Activated CD8-positive, alpha-beta T cell treated with anti-CD3 and anti-CD28 coated beads, Interleukin-2, amount 10 ng/mL, durations not matched to agents 7 days and 5 days (primary cell): ENCODE data around the gene BABAM2. TPM values are rescaled to one million over a fixed set of nuclear protein-coding genes. Genes with fewer than 3 reads are reported as not detected.
"Not testable (repeated sequence)": the region's sequence is repeated elsewhere in the genome, so short reads cannot be mapped to it uniquely, and the experiment has no call there.

Source experiments
- ATAC-seq: fragments of 150-1000 bp; cut with Tn5 transposase; one replicate; pipeline ENCODE4 v1.10.0; 2021; ENCODE audit warnings: moderate library complexity
- CTCF ChIA-PET: fragments of 350-600 bp; sonication (Branson Sonifier 250); formaldehyde crosslinking; loops from one replicate; lab custom pipeline; 2021; ENCODE audit warnings: antibody characterized with exemption; lab: Charles Lee
- POLR2A ChIA-PET: fragments of 350-600 bp; sonication (Branson Sonifier 250); formaldehyde crosslinking; loops from one replicate; lab custom pipeline; 2021; ENCODE audit warnings: antibody characterized with exemption; lab: Charles Lee
- DNase-seq: peaks from one replicate; pipeline ENCODE4 v3.0.0-alpha.2; 2020
- H3K27ac Mint-ChIP-seq: one replicate; pipeline ENCODE4 v1.8.0; 2021; ENCODE audit warnings: mild to moderate bottlenecking, mixed read lengths
- H3K27me3 Mint-ChIP-seq: one replicate; pipeline ENCODE4 v1.8.0; 2021; ENCODE audit warnings: low read depth, mixed read lengths
- H3K36me3 Mint-ChIP-seq: one replicate; pipeline ENCODE4 v1.8.0; 2021; ENCODE audit warnings: low read depth, mixed read lengths
- H3K4me1 Mint-ChIP-seq: one replicate; pipeline ENCODE4 v1.8.0; 2021; ENCODE audit warnings: low read depth, mixed read lengths
- H3K4me3 Mint-ChIP-seq: one replicate; pipeline ENCODE4 v1.8.0; 2021; ENCODE audit warnings: mild to moderate bottlenecking, mixed read lengths
- H3K9me3 Mint-ChIP-seq: one replicate; pipeline ENCODE4 v1.8.0; 2022; ENCODE audit warnings: mixed read lengths; ENCODE audit not compliant: insufficient read depth
- total RNA-seq, 2 experiments: library from RNA; stranded (reverse); gene quantifications; one replicate each; pipeline ENCODE4 v1.2.3, GENCODE V29; 2021

BABAM2 gene
- total RNA-seq, 2 experiments from 2014 or later = 47.0 to 49.0 TPM

DNA sequence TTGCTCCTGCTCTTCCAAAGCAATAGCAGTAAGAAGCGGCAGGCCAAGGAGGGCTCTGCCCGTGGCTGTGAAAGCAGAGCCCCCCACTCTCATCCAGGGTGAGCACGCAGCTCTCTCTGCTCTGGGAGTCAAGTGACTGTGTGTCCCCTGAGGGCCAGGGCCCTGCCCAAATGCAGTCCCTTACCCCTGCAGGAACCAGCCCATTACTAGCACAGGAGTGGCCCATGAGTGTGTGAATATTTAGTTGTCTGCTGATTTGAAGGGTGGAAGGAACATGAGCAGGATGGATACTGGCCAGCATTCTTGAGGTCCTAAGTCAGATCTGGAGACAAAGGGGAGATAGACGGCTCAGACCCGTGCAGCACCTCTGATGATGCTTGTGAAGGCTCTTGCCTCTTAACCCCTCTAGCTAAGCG lies 432.5 kb downstream of the BABAM2 start:
- Mint-ChIP-seq H3K4me1 (peaks cover 21% of the 10 kb centered on the region), H3K9me3 (no peaks in the 10 kb centered on the region), H3K36me3 (peaks cover 3% of the 10 kb centered on the region), H3K27ac (no peak overlapping the region), H3K27me3 (no peaks in the 10 kb centered on the region), H3K4me3 (no peak overlapping the region)
- ATAC-seq (no peak), DNase-seq (no peak)
- ChIA-PET POLR2A (no interaction called here), CTCF (no interaction called here)

DNA sequence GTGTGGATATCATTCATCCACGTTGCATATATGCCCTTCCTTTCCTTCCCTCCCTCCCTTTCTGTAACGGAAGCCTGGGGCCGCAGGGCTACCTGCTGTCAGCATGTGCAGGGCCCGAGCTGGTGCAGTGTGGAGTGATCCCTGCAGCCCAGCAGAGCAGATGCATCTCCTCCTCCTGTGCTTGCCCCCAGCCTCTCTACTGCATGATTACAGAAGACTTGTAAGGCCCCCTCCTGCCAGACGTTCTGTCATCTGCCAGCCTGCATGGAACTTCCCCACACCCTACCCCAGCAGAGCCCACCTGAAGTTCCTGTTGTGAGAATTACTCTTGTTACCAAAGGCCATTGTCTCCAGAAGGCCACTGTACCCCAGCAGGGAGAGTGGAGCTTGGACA lies 434.6 kb downstream of the BABAM2 start:
- Mint-ChIP-seq H3K36me3 (peaks cover 12% of the 10 kb centered on the region), H3K4me1 (peaks cover 25% of the 10 kb centered on the region), H3K4me3 (no peak overlapping the region), H3K9me3 (no peaks in the 10 kb centered on the region), H3K27ac (no peak overlapping the region), H3K27me3 (no peaks in the 10 kb centered on the region)
- ATAC-seq = no peak
- DNase-seq = no peak
- ChIA-PET POLR2A (interaction anchor here (0.9 kb wide), 1 partner anchor 16 kb away, joined by 3 read pairs; no protein-coding TSS in a partner anchor), CTCF (no interaction called here)

DNA sequence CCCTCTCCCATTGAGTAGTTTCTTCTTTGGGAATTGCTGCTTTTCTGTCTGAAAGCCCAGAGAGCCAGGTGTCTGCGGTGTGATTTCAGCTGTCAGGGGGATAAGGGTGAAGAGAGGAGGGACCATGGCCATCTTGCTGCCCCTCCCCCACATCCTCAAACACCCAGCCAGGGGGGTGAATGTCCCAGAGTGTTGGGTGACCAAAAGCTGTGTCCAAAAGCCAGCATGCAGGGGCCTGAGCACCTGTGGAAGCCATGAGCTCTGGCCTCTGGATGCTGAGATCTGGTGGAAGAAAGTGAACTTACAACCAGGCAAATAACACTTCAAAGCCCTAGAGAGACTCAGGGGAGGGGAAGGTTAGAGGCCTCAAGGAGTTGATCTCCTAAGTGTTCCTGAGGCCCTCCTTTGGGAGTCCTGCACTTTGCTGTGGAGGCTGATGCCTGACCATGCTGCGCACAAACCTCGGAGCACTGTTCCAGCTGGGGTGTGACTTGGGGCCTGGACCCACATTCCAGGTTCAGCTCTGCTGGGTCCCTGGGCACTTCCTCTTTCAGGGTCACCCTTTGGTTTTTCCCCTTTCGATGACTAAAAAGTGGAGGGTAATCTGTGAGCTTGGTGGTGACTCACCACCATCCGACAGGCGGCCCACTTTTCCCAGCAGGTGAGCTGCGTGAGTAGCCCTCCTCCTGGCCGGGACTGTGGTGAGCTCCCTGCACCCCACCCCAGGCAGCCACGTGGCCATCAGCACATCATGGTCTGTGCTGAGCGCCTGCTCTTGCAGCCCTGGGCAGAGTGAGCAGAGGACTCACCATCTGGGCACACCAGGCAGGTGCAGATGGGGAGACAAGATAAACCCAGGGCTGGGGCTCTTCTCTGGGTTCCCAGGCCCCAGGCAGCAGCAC lies 435.3 kb downstream of the BABAM2 start:
- Mint-ChIP-seq H3K9me3 (no peaks in the 10 kb centered on the region), H3K27me3 (no peaks in the 10 kb centered on the region), H3K4me1 (peaks cover 25% of the 10 kb centered on the region), H3K36me3 (peaks cover 14% of the 10 kb centered on the region), H3K4me3 (no peak overlapping the region), H3K27ac (peak overlapping the region; percentile 15)
- CTCF ChIA-PET = no interaction called here
- ATAC-seq (no peak), DNase-seq (no peak)
- POLR2A ChIA-PET = interaction anchor here (0.9 kb wide), 1 partner anchor 17 kb away, joined by 3 read pairs; no protein-coding TSS in a partner anchor

DNA sequence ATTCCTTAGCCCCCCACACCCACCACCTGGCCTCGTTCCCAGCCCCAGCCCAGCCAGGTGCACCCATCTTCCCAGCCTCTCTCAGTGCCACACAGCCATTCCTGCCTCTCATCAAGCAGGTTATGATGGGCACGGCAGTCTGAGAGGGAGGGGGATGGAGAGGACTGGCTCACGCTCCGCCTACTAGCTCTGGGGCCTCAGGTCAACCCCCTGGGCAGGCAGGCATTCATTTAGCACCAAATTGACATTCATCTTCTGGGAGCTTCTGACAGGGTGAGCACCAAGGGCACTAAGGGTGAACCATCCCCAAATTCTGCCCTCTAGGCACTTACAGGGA lies 435.9 kb downstream of the BABAM2 start:
- no peak for DNase-seq
- ChIA-PET CTCF (no interaction called here), POLR2A (no interaction called here)
- Mint-ChIP-seq H3K4me3 (no peak overlapping the region), H3K27ac (peak overlapping the region; percentile 15), H3K9me3 (no peaks in the 10 kb centered on the region), H3K27me3 (no peaks in the 10 kb centered on the region), H3K4me1 (peaks cover 25% of the 10 kb centered on the region), H3K36me3 (peaks cover 14% of the 10 kb centered on the region)
- no peak for ATAC-seq

DNA sequence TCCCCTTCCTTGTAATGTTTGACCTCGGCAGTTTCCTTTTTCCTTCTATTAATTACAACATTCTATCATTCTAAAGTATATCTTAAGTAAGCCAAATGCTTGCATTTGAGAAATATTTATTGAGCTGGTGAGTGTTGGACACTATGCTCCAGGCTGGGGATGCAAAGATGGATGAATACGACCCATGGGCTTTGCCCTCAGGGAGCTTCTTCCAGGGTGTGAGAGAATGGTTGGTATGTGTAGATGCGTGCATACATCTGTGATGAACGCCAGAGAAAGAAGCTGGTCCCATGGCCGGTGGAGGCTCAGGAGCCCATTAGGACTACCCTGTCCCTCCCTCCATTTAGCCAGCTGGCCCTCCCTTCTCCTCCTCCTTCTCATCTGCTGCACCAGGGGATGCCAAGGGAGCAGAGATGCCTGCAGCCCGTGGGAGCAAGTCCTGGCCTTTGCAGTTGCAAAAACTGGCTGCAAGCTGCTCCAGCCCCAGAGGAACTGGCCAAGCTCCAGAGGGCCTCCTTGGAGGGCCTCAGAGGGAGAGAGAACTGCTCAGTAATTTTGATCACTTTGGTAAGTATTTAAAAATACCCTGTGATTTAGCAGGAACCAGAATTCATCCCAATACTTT lies 436.5 kb downstream of the BABAM2 start:
- H3K4me1 Mint-ChIP-seq = peaks cover 25% of the 10 kb centered on the region
- peaks cover 14% of the 10 kb centered on the region for H3K36me3 Mint-ChIP-seq
- CTCF ChIA-PET = no interaction called here

DNA sequence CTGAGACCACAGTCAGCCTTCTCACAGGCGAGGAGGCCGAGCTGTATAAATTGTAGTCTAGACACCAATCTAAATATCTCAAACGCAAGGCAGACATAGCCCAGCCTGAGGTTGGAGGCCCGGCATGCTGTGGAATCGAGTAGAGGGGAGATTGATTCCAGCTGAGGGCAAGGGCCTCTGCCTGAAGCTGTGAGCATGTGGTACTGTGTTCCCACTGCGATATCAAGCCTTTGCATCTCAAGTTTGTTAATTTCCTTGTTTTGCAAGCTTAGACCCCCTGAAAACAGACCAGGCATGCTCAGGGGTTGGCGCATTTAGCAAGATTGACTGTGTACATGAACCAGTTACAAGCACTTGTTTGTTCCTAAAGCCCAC lies 437.0 kb downstream of the BABAM2 start:
- Mint-ChIP-seq H3K4me1 (peaks cover 25% of the 10 kb centered on the region), H3K9me3 (no peaks in the 10 kb centered on the region), H3K4me3 (no peak overlapping the region), H3K27ac (no peak overlapping the region), H3K36me3 (peaks cover 14% of the 10 kb centered on the region), H3K27me3 (no peaks in the 10 kb centered on the region)
- no peak for DNase-seq
- CTCF ChIA-PET = no interaction called here
- POLR2A ChIA-PET = interaction anchor here (0.5 to 0.6 kb wide), 2 partner anchors 65 to 1609 kb away, joined by 3 read pairs; no protein-coding TSS in a partner anchor
- no peak for ATAC-seq

More for the DNA sequence above, 436.5 kb downstream of the BABAM2 start:
- DNase-seq (no peak), ATAC-seq (no peak)
- Mint-ChIP-seq H3K4me3 (no peak overlapping the region), H3K9me3 (no peaks in the 10 kb centered on the region), H3K27ac (no peak overlapping the region), H3K27me3 (no peaks in the 10 kb centered on the region)
- POLR2A ChIA-PET = interaction anchor here (0.5 to 0.6 kb wide), 2 partner anchors 66 to 1609 kb away, joined by 3 read pairs; no protein-coding TSS in a partner anchor

DNA sequence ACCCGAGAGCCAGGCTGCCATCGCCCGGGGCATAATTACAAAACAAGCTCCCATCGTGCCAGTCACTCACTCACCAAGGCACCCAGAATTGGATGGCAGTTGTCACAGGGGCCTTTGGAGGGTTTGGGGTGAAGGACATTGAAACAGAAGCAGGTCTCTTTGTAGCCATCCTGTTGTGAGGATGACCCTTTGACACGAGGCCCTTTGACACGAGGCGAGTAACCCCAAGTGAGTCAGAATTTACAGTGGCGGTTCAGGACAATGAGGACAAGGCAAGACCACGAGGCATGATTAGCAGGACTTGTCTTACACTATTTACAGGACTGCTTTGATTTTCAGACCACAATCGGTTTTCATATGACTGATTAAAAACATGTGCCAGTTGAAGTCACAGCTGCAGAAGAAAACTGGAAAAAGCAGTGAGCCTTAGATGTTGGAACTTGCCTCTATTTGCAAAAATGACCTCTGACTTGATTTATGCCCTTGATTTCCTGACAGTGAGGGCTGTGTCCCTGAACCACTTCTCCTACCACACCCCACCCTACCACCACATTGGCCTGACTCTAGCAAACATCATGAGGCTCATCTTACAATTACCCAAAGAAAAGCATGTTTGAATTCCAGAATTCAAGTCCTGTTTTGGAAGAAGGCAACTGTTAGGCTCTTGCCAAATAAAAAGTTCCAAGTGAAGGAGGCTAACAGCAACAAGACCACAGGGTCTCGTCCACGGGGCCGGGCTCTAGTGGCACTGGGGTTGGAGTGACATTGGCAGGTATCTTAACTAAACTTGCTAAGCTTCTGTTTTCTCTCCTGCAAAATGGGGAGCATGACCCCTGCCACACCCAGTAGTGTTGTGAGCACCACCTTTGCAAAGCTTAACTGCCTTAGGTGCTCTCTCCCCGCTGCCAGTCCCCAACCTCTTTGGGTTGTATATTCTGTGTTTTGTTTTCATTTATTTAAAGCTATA lies 437.7 kb downstream of the BABAM2 start:
- peaks cover 25% of the 10 kb centered on the region for H3K4me1 Mint-ChIP-seq
- ChIA-PET POLR2A (interaction anchor here (0.6 kb wide), 1 partner anchor 1608 kb away, joined by 3 read pairs; no protein-coding TSS in a partner anchor), CTCF (no interaction called here)
- H3K9me3 Mint-ChIP-seq = no peaks in the 10 kb centered on the region
- no peak overlapping the region for H3K4me3 Mint-ChIP-seq
- no peak for DNase-seq
- no peak for ATAC-seq
- H3K36me3 Mint-ChIP-seq = peaks cover 14% of the 10 kb centered on the region
- H3K27ac Mint-ChIP-seq = no peak overlapping the region
- no peaks in the 10 kb centered on the region for H3K27me3 Mint-ChIP-seq

DNA sequence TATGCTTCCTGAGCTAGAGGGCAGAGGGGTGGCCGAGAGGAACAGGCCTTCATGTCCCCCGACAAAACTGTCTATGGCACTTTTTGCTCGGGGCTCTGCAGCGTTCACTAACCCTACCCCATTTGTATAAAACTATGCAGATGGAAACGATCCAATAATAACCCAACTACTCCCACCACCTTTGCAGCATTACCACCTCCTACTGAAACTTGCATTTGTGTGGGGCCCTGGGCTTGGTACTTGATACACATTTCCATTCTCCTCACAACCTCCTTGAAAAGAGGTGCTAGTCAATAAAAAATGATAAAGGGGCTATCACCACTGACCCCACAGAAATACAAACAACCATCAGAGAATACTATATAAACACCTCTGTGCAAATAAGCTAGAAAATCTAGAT lies 438.7 kb downstream of the BABAM2 start:
- Mint-ChIP-seq H3K27ac (no peak overlapping the region), H3K4me1 (peaks cover 25% of the 10 kb centered on the region), H3K36me3 (peaks cover 14% of the 10 kb centered on the region), H3K9me3 (no peaks in the 10 kb centered on the region), H3K27me3 (no peaks in the 10 kb centered on the region), H3K4me3 (no peak overlapping the region)
- ChIA-PET CTCF (no interaction called here), POLR2A (no interaction called here)
- DNase-seq (no peak), ATAC-seq (no peak)

DNA sequence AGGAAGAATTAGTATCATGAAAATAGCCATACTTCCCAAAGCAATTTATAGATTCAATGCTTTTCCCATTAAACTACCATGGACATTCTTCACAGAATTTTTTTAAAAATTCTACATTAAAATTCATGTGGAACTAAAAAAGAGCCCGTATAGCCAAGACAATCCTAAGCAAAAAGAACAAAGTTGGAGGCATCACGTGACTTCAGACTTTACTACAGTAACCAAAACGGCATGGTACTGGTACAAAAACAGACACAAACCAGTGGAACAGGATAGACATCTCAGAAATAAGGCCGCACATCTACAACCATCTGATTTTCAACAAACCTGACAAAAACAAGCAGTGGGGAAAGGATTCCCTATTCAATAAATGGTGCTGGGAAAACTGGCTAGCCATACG lies 440.2 kb downstream of the BABAM2 start:
- H3K4me1 Mint-ChIP-seq = peaks cover 19% of the 10 kb centered on the region
- POLR2A ChIA-PET, CTCF ChIA-PET, H3K9me3 Mint-ChIP-seq, H3K4me3 Mint-ChIP-seq, ATAC-seq, DNase-seq, H3K27ac Mint-ChIP-seq, H3K27me3 Mint-ChIP-seq: not testable (repeated sequence)
- peaks cover 14% of the 10 kb centered on the region for H3K36me3 Mint-ChIP-seq

DNA sequence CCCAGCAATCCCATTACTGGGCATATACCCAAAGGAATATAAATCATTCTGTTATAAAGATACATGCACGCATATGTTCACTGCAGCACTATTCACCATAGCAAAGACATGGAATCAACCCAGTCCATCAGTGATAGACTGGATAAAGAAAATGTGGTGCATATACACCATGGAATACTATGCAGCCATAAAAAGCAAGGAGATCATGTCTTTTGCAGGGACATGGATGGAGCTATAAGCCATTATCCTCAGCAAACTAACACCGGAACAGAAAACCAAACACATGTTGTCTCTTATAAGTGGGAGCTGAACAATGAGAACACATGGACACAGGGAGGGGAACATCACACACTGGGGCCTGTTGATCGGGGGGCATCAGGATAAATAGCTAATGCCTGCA lies 441.3 kb downstream of the BABAM2 start:
- DNase-seq, CTCF ChIA-PET: not testable (repeated sequence)

DNA sequence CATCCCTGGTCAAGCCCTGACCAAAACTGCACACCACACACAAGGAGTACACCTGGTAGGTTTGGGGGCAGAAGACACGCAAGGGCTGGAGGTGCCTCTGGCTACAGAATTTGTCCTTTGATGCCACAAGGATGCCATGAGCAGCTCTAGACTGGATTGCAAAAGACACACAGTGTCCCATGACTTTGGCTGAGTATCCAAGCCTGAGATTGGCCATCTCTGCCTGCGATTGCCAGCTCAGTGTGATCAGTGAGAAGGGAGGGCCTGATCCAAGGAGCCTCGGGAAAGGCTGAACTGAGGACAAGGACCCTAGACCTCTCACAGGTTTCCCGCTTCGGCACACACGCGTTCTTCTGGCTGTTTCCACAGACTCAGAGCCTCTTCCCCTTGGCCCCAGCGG lies 442.2 kb downstream of the BABAM2 start:
- Mint-ChIP-seq H3K9me3 (no peaks in the 10 kb centered on the region), H3K27me3 (no peaks in the 10 kb centered on the region), H3K4me3 (no peak overlapping the region), H3K27ac (no peak overlapping the region), H3K4me1 (peaks cover 7% of the 10 kb centered on the region), H3K36me3 (peaks cover 12% of the 10 kb centered on the region)
- CTCF ChIA-PET = no interaction called here
- DNase-seq (no peak), ATAC-seq (no peak)
- POLR2A ChIA-PET = no interaction called here

More for the DNA sequence above, 441.3 kb downstream of the BABAM2 start:
- H3K36me3 Mint-ChIP-seq = peaks cover 14% of the 10 kb centered on the region
- H3K27ac Mint-ChIP-seq, H3K9me3 Mint-ChIP-seq, H3K4me3 Mint-ChIP-seq, POLR2A ChIA-PET, H3K4me1 Mint-ChIP-seq, H3K27me3 Mint-ChIP-seq, ATAC-seq: not testable (repeated sequence)
